Subcutaneous adipose tissue (tissue), 4 donors: Measurements from ENCODE around the gene RFXANK. TPM values are rescaled to one million over a fixed set of nuclear protein-coding genes. Genes with fewer than 3 reads are reported as not detected.

Source experiments
- CTCF ChIP-seq: fragments of 450-650 bp; IDR thresholded peaks from one replicate; pipeline ENCODE4 v1.5.1; 2016; ENCODE audit warnings: low read depth, mild to moderate bottlenecking, control low read depth, antibody characterized with exemption, moderate library complexity
- total RNA-seq, 4 donors: library from RNA; depleted of rRNA; stranded (reverse); fragments of >200 nt; gene quantifications; one replicate each; pipeline ENCODE4 v1.1.0, GENCODE V29; 2016

RFXANK gene
- total RNA-seq, 4 donors from 2014 or later = 34.5 to 45.4 (median 39.6) TPM

- no peak for TF ChIP-seq CTCF
Observed at GRCh38 chr19:19151418-19151817, 40.6 kb upstream of the RFXANK start.

- no peak for TF ChIP-seq CTCF
Observed at GRCh38 chr19:19152668-19153384, 39.2 kb upstream of the RFXANK start.

GRCh38 chr19:19154768-19155494 is 37.1 kb upstream of the RFXANK start:
- no peak for TF ChIP-seq CTCF

- no peak for TF ChIP-seq CTCF
Observed at GRCh38 chr19:19155495-19156219, 36.4 kb upstream of the RFXANK start.

DNA sequence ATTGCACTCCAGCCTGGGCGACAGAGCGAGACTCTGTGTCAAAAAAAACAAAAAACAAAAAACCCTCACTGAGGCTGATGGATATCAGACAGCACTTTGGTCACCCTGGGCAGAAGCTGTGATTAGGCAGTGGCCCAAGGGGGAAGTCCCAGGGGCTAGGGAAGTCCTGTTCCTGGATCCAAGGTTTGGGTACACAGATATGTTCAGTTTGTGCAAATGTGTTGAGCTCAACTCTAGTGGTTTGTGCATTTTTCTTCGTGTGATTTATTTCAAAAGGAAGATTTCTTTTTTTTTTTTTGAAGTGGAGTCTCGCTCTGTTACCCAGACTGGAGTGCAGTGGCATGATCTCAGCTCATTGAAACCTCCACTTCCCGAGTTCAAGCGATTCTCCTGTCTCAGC is 34.2 kb upstream of the RFXANK start:
- TF ChIP-seq CTCF = no peak

DNA sequence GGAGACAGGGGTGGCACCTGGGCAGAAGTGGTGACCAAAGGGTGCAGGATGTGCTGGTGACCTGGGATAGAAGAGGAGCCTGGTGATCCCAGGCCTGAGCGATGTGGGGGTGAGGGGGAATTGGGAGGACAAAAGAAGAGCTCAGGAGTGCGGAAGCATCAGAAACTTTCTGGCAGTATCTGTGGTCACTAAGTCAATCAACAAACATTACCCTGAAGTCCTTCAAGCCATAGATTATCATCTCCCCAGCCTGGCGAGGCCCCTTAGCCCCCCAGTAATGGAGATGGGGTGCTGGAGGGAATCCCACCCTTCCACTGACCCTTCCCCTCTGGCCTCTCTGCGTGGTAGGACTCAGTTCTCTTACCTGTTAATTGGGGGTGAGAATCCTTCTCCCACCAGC is 32.5 kb upstream of the RFXANK start:
- no peak for TF ChIP-seq CTCF

DNA sequence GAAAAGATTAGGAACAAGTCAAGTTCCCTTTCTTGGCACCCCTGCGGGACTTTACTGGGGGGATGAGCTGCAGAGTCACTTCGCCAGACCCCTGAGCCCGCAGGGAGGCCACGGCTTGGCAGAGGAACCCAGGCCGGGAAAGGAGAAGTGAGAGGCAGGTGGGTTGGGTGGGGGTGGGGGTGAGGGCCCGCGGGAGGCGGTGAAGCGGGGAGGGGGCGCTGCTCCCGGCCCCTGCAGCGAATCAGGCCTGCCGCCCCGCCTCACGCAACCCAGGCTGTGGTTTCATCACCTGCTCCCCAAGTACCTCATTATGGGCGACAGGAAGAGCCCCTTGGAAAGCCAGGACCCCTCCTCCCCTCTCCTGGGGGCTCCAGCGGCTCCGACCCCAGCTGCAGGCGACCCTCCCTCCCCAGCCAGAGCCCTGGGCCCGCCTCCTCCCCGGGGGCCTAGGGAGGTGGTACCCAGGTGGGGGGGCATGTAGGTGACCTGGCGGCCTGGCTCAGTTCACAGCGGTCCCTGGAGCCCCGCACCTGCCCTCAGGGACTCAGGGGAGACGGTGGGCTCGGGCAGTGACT is 31.5 kb upstream of the RFXANK start:
- no peak for TF ChIP-seq CTCF
